IMR-90 (cell line): ENCODE data around the gene ACVR2B. TPM values are rescaled to one million over a fixed set of nuclear protein-coding genes. Genes with fewer than 3 reads are reported as not detected.

Source experiments
- ATAC-seq: fragments of 200-7000 bp; cut with Tn5 transposase; 2 replicates; pipeline ENCODE4 v1.9.1; 2020; ENCODE audit warnings: low read depth, mild to moderate bottlenecking, moderate library complexity
- BruUV-seq: library from RNA; stranded (reverse); fragments of 400-500 nt; replicated peaks from 2 replicates; lab custom pipeline; 2021; lab: Mats Ljungman, UMichigan
- CTCF ChIA-PET: fragments of 300-600 bp; formaldehyde crosslinking; extraction: SDS; loops from one replicate; lab custom pipeline; 2021; ENCODE audit warnings: antibody characterized with exemption; lab: Yijun Ruan, JAX
- POLR2A ChIA-PET: fragments of 300-600 bp; sonication (Branson Sonifier 250); formaldehyde crosslinking; loops from one replicate; lab custom pipeline; 2022; ENCODE audit warnings: antibody characterized with exemption; ENCODE audit not compliant: unreplicated experiment; lab: Charles Lee
- DNase-seq: peaks from one replicate; pipeline ENCODE4 v3.0.0; 2013
- H2AFZ ChIP-seq: replicated peaks from 2 replicates; pipeline ENCODE3; 2013; ENCODE audit warnings: low read length, mild to moderate bottlenecking; ENCODE audit not compliant: poor library complexity
- H2AK5ac ChIP-seq: 2 replicates; pipeline ENCODE4 v1.6.1; 2013; ENCODE audit warnings: low read depth, low read length, inconsistent platforms
- H2AK9ac ChIP-seq: replicated peaks from 2 replicates; pipeline ENCODE3; 2013; ENCODE audit warnings: mild to moderate bottlenecking, low read depth, low read length, moderate library complexity; ENCODE audit not compliant: poor library complexity
- H2BK120ac ChIP-seq: 2 replicates; pipeline ENCODE4 v1.6.1; 2013; ENCODE audit warnings: low read depth, low read length, inconsistent platforms
- H2BK15ac ChIP-seq: 3 replicates; pipeline ENCODE4 v1.6.1; 2013; ENCODE audit warnings: low read depth, low read length, inconsistent platforms
- H2BK20ac ChIP-seq: 2 replicates; pipeline ENCODE4 v1.6.1; 2013; ENCODE audit warnings: low read depth, mild to moderate bottlenecking, inconsistent platforms, low read length, moderate library complexity
- H2BK5ac ChIP-seq: 2 replicates; pipeline ENCODE4 v1.6.1; 2013; ENCODE audit warnings: mild to moderate bottlenecking, low read depth, low read length, inconsistent platforms; ENCODE audit not compliant: poor library complexity, severe bottlenecking
- H3K14ac ChIP-seq: replicated peaks from 2 replicates; pipeline ENCODE4 v1.6.1; 2013; ENCODE audit warnings: low read depth, low read length, inconsistent platforms
- H3K18ac ChIP-seq: 2 replicates; pipeline ENCODE4 v1.6.1; 2013; ENCODE audit warnings: low read depth, low read length, control low read depth
- H3K23ac ChIP-seq: 2 replicates; pipeline ENCODE4 v1.6.1; 2013; ENCODE audit warnings: low read depth, low read length, inconsistent platforms
- H3K27ac ChIP-seq: 2 replicates; pipeline ENCODE4 v1.5.1; 2013; ENCODE audit warnings: mild to moderate bottlenecking, control low read depth, low read length; ENCODE audit not compliant: insufficient read depth
- H3K27me3 ChIP-seq: 2 replicates; pipeline ENCODE4 v1.6.1; 2013; ENCODE audit warnings: low read length; ENCODE audit not compliant: control insufficient read depth, insufficient read depth
- H3K36me3 ChIP-seq: 2 replicates; pipeline ENCODE4 v1.6.1; 2013; ENCODE audit warnings: low read length, mixed read lengths; ENCODE audit not compliant: control insufficient read depth, insufficient read depth
- H3K4ac ChIP-seq: 2 replicates; pipeline ENCODE4 v1.6.1; 2013; ENCODE audit warnings: low read depth, low read length, inconsistent platforms
- H3K4me1 ChIP-seq: 2 replicates; pipeline ENCODE4 v1.6.1; 2013; ENCODE audit warnings: low read length, mixed read lengths; ENCODE audit not compliant: control insufficient read depth, insufficient read depth
- H3K4me2 ChIP-seq: 2 replicates; pipeline ENCODE4 v1.6.1; 2013; ENCODE audit warnings: low read depth, mild to moderate bottlenecking, control low read depth, low read length, moderate library complexity
- H3K4me3 ChIP-seq: 2 replicates; pipeline ENCODE4 v1.5.1; 2013; ENCODE audit warnings: low read depth, mild to moderate bottlenecking, control low read depth, low read length, moderate library complexity; ENCODE audit not compliant: insufficient read depth
- H3K56ac ChIP-seq: 2 replicates; pipeline ENCODE4 v1.6.1; 2013; ENCODE audit warnings: low read length, inconsistent platforms; ENCODE audit not compliant: insufficient read depth; ENCODE audit errors: extremely low read depth
- H3K79me1 ChIP-seq, 2 experiments: 2 replicates each; pipeline ENCODE4 v1.6.1; 2013; ENCODE audit warnings: low read length in 2 of 2, inconsistent platforms in 1 of 2, low read depth in 1 of 2
- H3K9ac ChIP-seq: 2 replicates; pipeline ENCODE4 v1.6.1; 2013; ENCODE audit warnings: low read depth, low read length, control low read depth
- H3K9me1 ChIP-seq: 2 replicates; pipeline ENCODE4 v1.6.1; 2013; ENCODE audit warnings: low read length, inconsistent platforms; ENCODE audit not compliant: insufficient read depth
- H3K9me3 ChIP-seq: 2 replicates; pipeline ENCODE4 v1.6.1; 2013; ENCODE audit warnings: low read length; ENCODE audit not compliant: control insufficient read depth, insufficient read depth
- H4K20me1 ChIP-seq: 2 replicates; pipeline ENCODE4 v1.6.1; 2013; ENCODE audit warnings: low read length, inconsistent platforms; ENCODE audit not compliant: insufficient read depth
- H4K5ac ChIP-seq: 2 replicates; pipeline ENCODE4 v1.6.1; 2013; ENCODE audit warnings: mild to moderate bottlenecking, low read depth, low read length, control low read depth
- H4K8ac ChIP-seq, 2 experiments: 2 replicates each; pipeline ENCODE4 v1.6.1; 2013; ENCODE audit warnings: low read depth in 2 of 2, low read length in 2 of 2, control low read depth in 1 of 2, inconsistent platforms in 1 of 2
- H4K91ac ChIP-seq: 2 replicates; pipeline ENCODE4 v1.6.1; 2013; ENCODE audit warnings: low read depth, low read length, inconsistent platforms; ENCODE audit not compliant: insufficient read depth
- CEBPB ChIP-seq: IDR thresholded peaks from 2 replicates; pipeline ENCODE4 v1.6.1; 2012; ENCODE audit warnings: low read depth, low read length, improper control_type of control experiment
- CHD1 ChIP-seq: IDR thresholded peaks from 2 replicates; pipeline ENCODE4 v1.6.1; 2012; ENCODE audit warnings: low read depth, low read length, improper control_type of control experiment
- ELK1 ChIP-seq: fragments of 150-350 bp; IDR thresholded peaks from 2 replicates; pipeline ENCODE4 v1.6.1; 2016; ENCODE audit warnings: low read depth, mild to moderate bottlenecking, low read length, moderate library complexity, borderline replicate concordance
- FOS ChIP-seq: fragments of 150-350 bp; IDR thresholded peaks from 2 replicates; pipeline ENCODE4 v1.6.1; 2016; ENCODE audit warnings: low read depth, low read length
- MAFK ChIP-seq: IDR thresholded peaks from 2 replicates; pipeline ENCODE4 v1.6.1; 2012; ENCODE audit warnings: low read depth, low read length, improper control_type of control experiment
- MXI1 ChIP-seq: IDR thresholded peaks from 2 replicates; pipeline ENCODE4 v1.6.1; 2012; ENCODE audit warnings: low read depth, mild to moderate bottlenecking, low read length, moderate library complexity, borderline replicate concordance
- NFE2L2 ChIP-seq: fragments of 150-350 bp; IDR thresholded peaks from 2 replicates; pipeline ENCODE4 v1.6.1; 2016; ENCODE audit warnings: low read depth, mild to moderate bottlenecking, low read length
- POLR2A ChIP-seq: IDR thresholded peaks from 2 replicates; pipeline ENCODE4 v1.6.1; 2012; ENCODE audit warnings: mild to moderate bottlenecking, low read depth, low read length
- RAD21 ChIP-seq: IDR thresholded peaks from 2 replicates; pipeline ENCODE4 v1.6.1; 2012; ENCODE audit warnings: low read length, improper control_type of control experiment
- RFX5 ChIP-seq: IDR thresholded peaks from 2 replicates; pipeline ENCODE4 v1.8.0; 2012; ENCODE audit warnings: low read depth, mild to moderate bottlenecking, low read length, moderate library complexity
- SMC3 ChIP-seq: fragments of 150-350 bp; IDR thresholded peaks from 2 replicates; pipeline ENCODE4 v1.6.1; 2016; ENCODE audit warnings: low read depth, mild to moderate bottlenecking, antibody characterized with exemption, low read length, moderate library complexity
- WGBS, 2 experiments: methylation state at CpG; one replicate each; pipeline versions ENCODE4 v1.1.5 to v1.1.7; 2013; ENCODE audit warnings: missing lambda C conversion rate in 2 of 2; ENCODE audit not compliant: insufficient read length in 1 of 2; ENCODE audit errors: extremely low coverage in 2 of 2; 5-methylcytosine and 5-hydroxymethylcytosine counted together
- dilution Hi-C: fragments of 300-500 bp; cut with HindIII; formaldehyde crosslinking; loops from one replicate; pipeline ENCODE4 v1.14.3; 2018; ENCODE audit warnings: low sequenced_read_pairs; ENCODE audit not compliant: unreplicated experiment
- in situ Hi-C: fragments of 300-500 bp; cut with MboI; formaldehyde crosslinking; loops from 3 replicates; pipeline ENCODE4 v1.14.3; 2019; ENCODE audit warnings: low sequenced_read_pairs, inconsistent platforms, mixed read lengths
- intact Hi-C: fragments of 100-400 bp; cut with micrococcal nuclease; formaldehyde crosslinking; loops from 2 replicates; pipeline ENCODE4 v1.10.0; 2022
- polyA plus RNA-seq, 3 experiments: library from polyadenylated mRNA; depleted of rRNA; stranded (reverse); fragments of >200 nt; gene quantifications; 2 replicates each; pipeline ENCODE4 v1.2.3, GENCODE V29; 2012; ENCODE audit warnings: low replicate concordance in 1 of 3
- total RNA-seq: library from RNA; depleted of rRNA; stranded (reverse); fragments of >200 nt; gene quantifications from 2 replicates; pipeline ENCODE4 v1.2.3, GENCODE V29; 2012
- TF ChIP-seq, protein P1 (sequence below): conservative IDR thresholded peaks from 2 replicates; pipeline ENCODE4 v1.5.1; 2012; ENCODE audit warnings: mild to moderate bottlenecking, low read depth, low read length, improper control_type of control experiment

Gene ACVR2B
- total and polyA plus RNA-seq, 2 of the 4 experiments (the other 2 are of a cell fraction) = 0.60 to 1.3 TPM

DNA sequence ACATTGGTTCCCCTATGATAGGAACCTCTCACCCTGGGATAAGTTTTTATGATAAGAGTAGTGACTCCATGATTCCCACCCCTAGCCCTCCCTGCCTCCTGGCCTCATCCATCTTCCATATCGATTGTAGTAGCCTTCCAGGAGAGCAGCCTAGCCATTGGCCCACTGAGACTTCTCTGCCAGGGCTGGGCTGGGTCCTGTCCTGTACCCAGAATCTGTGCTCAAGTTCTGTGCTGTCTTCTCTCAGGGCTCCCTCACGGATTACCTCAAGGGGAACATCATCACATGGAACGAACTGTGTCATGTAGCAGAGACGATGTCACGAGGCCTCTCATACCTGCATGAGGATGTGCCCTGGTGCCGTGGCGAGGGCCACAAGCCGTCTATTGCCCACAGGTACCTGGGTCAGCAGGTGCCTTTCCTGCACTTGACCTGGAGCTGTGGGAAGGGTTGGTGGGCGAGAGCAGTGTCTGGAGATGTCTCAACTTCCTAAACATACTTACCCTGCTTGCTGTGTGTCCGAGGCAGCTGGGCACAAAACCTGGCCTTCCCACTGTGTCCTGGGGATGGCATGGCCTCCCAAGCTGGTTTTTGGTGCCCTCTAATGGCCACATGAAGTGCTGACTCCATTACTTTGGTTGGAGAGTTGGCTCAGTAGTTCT lies 25.9 kb downstream of the ACVR2B start (continued):
- TF ChIP-seq NFE2L2 = no peak
- no peak for TF ChIP-seq CHD1

- peaks cover 5% of the 10 kb centered on the region for H4K20me1 ChIP-seq
- no peak overlapping the region for H3K18ac ChIP-seq
- H3K36me3 ChIP-seq = peaks cover 22% of the 10 kb centered on the region
- H3K14ac ChIP-seq = no peak overlapping the region
- no peak overlapping the region for H3K4ac ChIP-seq
- no peak for ATAC-seq
- H2AK9ac ChIP-seq = no peak overlapping the region
- TF ChIP-seq POLR2A (no peak), RAD21 (no peak), MXI1 (no peak), MAFK (no peak), RFX5 (no peak), CHD1 (no peak), ELK1 (no peak), FOS (no peak), NFE2L2 (no peak), CEBPB (no peak), SMC3 (no peak)
- TF ChIP-seq, protein P1, sequence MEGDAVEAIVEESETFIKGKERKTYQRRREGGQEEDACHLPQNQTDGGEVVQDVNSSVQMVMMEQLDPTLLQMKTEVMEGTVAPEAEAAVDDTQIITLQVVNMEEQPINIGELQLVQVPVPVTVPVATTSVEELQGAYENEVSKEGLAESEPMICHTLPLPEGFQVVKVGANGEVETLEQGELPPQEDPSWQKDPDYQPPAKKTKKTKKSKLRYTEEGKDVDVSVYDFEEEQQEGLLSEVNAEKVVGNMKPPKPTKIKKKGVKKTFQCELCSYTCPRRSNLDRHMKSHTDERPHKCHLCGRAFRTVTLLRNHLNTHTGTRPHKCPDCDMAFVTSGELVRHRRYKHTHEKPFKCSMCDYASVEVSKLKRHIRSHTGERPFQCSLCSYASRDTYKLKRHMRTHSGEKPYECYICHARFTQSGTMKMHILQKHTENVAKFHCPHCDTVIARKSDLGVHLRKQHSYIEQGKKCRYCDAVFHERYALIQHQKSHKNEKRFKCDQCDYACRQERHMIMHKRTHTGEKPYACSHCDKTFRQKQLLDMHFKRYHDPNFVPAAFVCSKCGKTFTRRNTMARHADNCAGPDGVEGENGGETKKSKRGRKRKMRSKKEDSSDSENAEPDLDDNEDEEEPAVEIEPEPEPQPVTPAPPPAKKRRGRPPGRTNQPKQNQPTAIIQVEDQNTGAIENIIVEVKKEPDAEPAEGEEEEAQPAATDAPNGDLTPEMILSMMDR = no peak
- in situ Hi-C loops (loop anchor here (5.0 to 10.0 kb wide), 2 partner anchors 133 to 345 kb away; partner anchors contain the start of genes ACAA1, MYD88 and XYLB), dilution Hi-C loops (loop anchor here (25.0 kb wide), 1 partner anchor 118 kb away; no protein-coding TSS in a partner anchor), intact Hi-C loops (loop anchor here (1.0 kb wide), 3 partner anchors 134 to 476 kb away; partner anchors contain the start of gene XYLB)
- no peak overlapping the region for H2BK120ac ChIP-seq
- no peak overlapping the region for H4K8ac ChIP-seq
- no peak overlapping the region for H4K5ac ChIP-seq
- no peaks in the 10 kb centered on the region for H3K79me1 ChIP-seq
- no peak overlapping the region for H2BK15ac ChIP-seq
- no peak overlapping the region for H3K4me3 ChIP-seq
- H2BK20ac ChIP-seq = no peak overlapping the region
- no peaks in the 10 kb centered on the region for H3K27me3 ChIP-seq
- BruUV-seq = no TSS peak
- H3K9ac ChIP-seq = no peak overlapping the region
- no CpG with 5 or more reads among the region's 3 CpGs for WGBS, 2 experiments
- H3K9me1 ChIP-seq = no peaks in the 10 kb centered on the region
- ChIA-PET CTCF (interaction anchor here (0.7 to 2.6 kb wide), 6 partner anchors 10 to 140 kb away, joined by 3 to 20 read pairs (median 4); partner anchors contain the start of genes EXOG and XYLB), POLR2A (no interaction called here)
- H3K4me1 ChIP-seq = no peaks in the 10 kb centered on the region
- H3K23ac ChIP-seq = no peak overlapping the region
- H3K27ac ChIP-seq = no peak overlapping the region
- H2AK5ac ChIP-seq = no peak overlapping the region
- H3K9me3 ChIP-seq = no peaks in the 10 kb centered on the region
- no peak overlapping the region for H3K56ac ChIP-seq
- H2BK5ac ChIP-seq = no peak overlapping the region
- no peak overlapping the region for H3K4me2 ChIP-seq
- H4K91ac ChIP-seq = no peak overlapping the region
- no peak overlapping the region for H2AFZ ChIP-seq
- DNase-seq = no peak
Measured at GRCh38 chr3:38480093-38480445, 26.4 kb downstream of the ACVR2B start.
